Cardiac muscle cell (in vitro differentiated cells and primary cell): ENCODE results near the gene SLC24A4. TPM values are rescaled to one million over a fixed set of nuclear protein-coding genes. Genes with fewer than 3 reads are reported as not detected.

Experiments used
- DNase-seq, 2 donors: peaks; one replicate each; pipeline versions ENCODE4 v3.0.0 to v3.0.0-alpha.2; 2010 to 2017; ENCODE audit warnings: low read depth in 1 of 2, low spot score in 1 of 2
- H3K27ac ChIP-seq: fragments of 200-600 bp; sonication (generic); 2 replicates; pipeline ENCODE4 v1.5.1; 2016
- H3K27me3 ChIP-seq: fragments of 200-600 bp; sonication (generic); 2 replicates; pipeline ENCODE4 v1.6.0; 2016; ENCODE audit warnings: control low read depth
- H3K36me3 ChIP-seq: fragments of 200-600 bp; sonication (generic); 2 replicates; pipeline ENCODE4 v1.5.1; 2016; ENCODE audit warnings: control low read depth
- H3K4me1 ChIP-seq: fragments of 200-600 bp; sonication (generic); 2 replicates; pipeline ENCODE4 v1.8.1; 2017; ENCODE audit warnings: low read depth, mild to moderate bottlenecking, mixed run types
- H3K4me3 ChIP-seq: fragments of 200-600 bp; sonication (generic); 2 replicates; pipeline ENCODE4 v1.5.1; 2016; ENCODE audit warnings: mild to moderate bottlenecking
- H3K9me3 ChIP-seq: fragments of 200-600 bp; sonication (generic); 2 replicates; pipeline ENCODE4 v1.5.1; 2017; ENCODE audit warnings: low read depth, mild to moderate bottlenecking, control low read depth
- polyA plus RNA-seq: library from polyadenylated mRNA; unstranded; fragments of >200 nt; fragmentation: Nextera tagmentation; extraction: Ambion mirVana; gene quantifications from 2 replicates; pipeline ENCODE4 v1.2.1, GENCODE V29; 2016
- total RNA-seq: library from RNA; depleted of rRNA; stranded (reverse); fragments of >200 nt; gene quantifications from 2 replicates; pipeline ENCODE4 v1.2.3, GENCODE V29; 2016
- TF ChIP-seq, protein P1 (sequence below): IDR thresholded peaks from 2 replicates; pipeline ENCODE4 v1.5.1; 2012; ENCODE audit warnings: low read depth, mild to moderate bottlenecking, low read length

The SLC24A4 gene
- total and polyA plus RNA-seq, 2 experiments from 2014 or later, result 0.07 to 0.09 TPM

- DNase-seq, result no peak
- Histone ChIP-seq H3K4me1 (no peaks in the 10 kb centered on the region), H3K27ac (no peak overlapping the region), H3K27me3 (peaks cover 4% of the 10 kb centered on the region), H3K4me3 (no peak overlapping the region), H3K9me3 (no peaks in the 10 kb centered on the region), H3K36me3 (no peaks in the 10 kb centered on the region)
- TF ChIP-seq, protein P1, sequence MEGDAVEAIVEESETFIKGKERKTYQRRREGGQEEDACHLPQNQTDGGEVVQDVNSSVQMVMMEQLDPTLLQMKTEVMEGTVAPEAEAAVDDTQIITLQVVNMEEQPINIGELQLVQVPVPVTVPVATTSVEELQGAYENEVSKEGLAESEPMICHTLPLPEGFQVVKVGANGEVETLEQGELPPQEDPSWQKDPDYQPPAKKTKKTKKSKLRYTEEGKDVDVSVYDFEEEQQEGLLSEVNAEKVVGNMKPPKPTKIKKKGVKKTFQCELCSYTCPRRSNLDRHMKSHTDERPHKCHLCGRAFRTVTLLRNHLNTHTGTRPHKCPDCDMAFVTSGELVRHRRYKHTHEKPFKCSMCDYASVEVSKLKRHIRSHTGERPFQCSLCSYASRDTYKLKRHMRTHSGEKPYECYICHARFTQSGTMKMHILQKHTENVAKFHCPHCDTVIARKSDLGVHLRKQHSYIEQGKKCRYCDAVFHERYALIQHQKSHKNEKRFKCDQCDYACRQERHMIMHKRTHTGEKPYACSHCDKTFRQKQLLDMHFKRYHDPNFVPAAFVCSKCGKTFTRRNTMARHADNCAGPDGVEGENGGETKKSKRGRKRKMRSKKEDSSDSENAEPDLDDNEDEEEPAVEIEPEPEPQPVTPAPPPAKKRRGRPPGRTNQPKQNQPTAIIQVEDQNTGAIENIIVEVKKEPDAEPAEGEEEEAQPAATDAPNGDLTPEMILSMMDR, result no peak
Observed at GRCh38 chr14:92340071-92340470, 17.1 kb downstream of the SLC24A4 start.

- TF ChIP-seq, protein P1, result no peak
- DNase-seq, result no peak
- Histone ChIP-seq H3K4me3 (no peak overlapping the region), H3K4me1 (no peaks in the 10 kb centered on the region), H3K9me3 (no peaks in the 10 kb centered on the region), H3K27me3 (peaks cover 4% of the 10 kb centered on the region), H3K27ac (no peak overlapping the region), H3K36me3 (no peaks in the 10 kb centered on the region)
Observed at GRCh38 chr14:92340931-92341330, 18.0 kb downstream of the SLC24A4 start.

DNA sequence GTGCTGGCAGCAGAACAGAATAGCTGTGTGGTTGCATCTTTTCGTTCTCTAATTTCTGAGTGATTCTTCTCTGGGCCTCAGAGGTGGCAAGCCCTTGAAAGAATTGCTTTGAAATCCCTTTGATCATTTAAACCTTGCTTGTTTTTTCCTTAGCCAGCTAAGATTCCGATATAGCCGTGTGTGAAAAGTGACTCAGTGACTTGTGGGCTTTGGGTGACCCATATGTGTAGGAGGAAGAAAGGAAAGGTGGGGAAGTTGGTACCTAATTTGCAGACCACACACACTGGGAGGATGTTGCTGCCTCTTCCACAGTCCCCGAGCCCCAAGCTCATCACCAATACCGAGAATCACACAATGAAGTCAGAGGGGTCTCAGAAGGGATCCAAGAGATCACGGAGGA lies 18.8 kb downstream of the SLC24A4 start:
- no peaks in the 10 kb centered on the region for H3K36me3 ChIP-seq
- TF ChIP-seq, protein P1, result no peak
- H3K4me1 ChIP-seq, result no peaks in the 10 kb centered on the region
- no peak overlapping the region for H3K4me3 ChIP-seq
- no peak overlapping the region for H3K27ac ChIP-seq
- H3K27me3 ChIP-seq, result peaks cover 4% of the 10 kb centered on the region
- H3K9me3 ChIP-seq, result no peaks in the 10 kb centered on the region
- no peak for DNase-seq

GRCh38 chr14:92348154-92348553 lies 25.2 kb downstream of the SLC24A4 start:
- Histone ChIP-seq H3K9me3 (no peaks in the 10 kb centered on the region), H3K36me3 (no peaks in the 10 kb centered on the region), H3K27me3 (peaks cover 9% of the 10 kb centered on the region), H3K4me3 (no peak overlapping the region), H3K27ac (no peak overlapping the region), H3K4me1 (no peaks in the 10 kb centered on the region)
- TF ChIP-seq, protein P1, result no peak
- DNase-seq, result peak in 1 of 2 donors; percentile 3

DNA sequence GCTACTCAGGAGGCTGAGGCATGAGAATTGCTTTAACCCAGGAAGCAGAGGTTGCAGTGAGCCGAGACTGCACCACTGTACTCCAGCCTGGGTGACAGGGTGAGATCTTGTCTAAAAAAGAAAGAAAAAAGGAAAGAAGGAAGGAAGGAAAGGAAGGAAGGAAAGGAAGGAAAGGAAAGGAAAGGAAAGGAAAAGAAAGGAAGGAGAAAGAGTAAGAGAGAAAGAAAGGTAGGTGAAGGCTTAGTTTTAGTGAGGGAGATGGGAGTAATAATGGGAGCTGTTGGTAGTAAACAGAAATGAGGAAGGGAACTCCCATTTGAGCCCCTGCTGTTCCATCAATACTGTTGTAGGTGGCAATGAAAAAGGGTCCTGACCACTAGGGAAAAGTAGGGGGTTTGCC lies 28.8 kb downstream of the SLC24A4 start:
- no peak overlapping the region for H3K27ac ChIP-seq
- TF ChIP-seq, protein P1, result no peak
- no peaks in the 10 kb centered on the region for H3K4me1 ChIP-seq
- no peaks in the 10 kb centered on the region for H3K36me3 ChIP-seq
- H3K9me3 ChIP-seq, result no peaks in the 10 kb centered on the region
- no peak overlapping the region for H3K4me3 ChIP-seq
- no peak for DNase-seq
- H3K27me3 ChIP-seq, result peaks cover 9% of the 10 kb centered on the region
